ENCODE results near the gene SYNGR2.

DNA sequence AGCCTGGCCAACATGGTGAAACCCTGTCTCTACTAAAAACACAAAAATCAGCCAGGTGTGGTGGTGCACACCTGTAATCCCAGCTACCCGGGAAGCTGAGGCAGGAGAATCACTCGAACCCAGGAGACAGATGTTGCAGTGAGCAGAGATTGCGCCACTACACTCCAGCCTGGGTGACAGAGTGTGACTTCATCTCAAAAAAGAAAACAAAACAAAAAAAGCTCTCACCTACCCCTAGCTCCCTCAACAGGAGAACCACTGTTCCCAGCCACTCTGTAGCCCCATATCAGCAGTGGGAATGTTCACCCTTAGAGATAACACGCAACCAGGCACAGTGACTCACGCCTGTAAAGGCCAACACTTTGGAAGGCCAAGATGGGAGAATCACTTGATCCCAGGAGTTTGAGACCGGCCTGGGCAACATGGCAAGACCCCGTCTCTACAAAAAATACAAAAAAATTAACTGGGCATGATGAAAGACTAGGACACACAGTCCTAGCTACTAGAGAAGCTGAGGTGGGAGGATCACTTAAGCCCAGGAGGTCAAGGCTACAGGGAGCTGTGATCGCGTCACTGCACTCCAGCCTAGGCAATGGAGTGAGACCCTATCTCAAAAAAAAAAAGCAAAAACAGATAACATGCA is 32.4 kb upstream of the SYNGR2 start:
- TF ChIP-seq, protein P1, sequence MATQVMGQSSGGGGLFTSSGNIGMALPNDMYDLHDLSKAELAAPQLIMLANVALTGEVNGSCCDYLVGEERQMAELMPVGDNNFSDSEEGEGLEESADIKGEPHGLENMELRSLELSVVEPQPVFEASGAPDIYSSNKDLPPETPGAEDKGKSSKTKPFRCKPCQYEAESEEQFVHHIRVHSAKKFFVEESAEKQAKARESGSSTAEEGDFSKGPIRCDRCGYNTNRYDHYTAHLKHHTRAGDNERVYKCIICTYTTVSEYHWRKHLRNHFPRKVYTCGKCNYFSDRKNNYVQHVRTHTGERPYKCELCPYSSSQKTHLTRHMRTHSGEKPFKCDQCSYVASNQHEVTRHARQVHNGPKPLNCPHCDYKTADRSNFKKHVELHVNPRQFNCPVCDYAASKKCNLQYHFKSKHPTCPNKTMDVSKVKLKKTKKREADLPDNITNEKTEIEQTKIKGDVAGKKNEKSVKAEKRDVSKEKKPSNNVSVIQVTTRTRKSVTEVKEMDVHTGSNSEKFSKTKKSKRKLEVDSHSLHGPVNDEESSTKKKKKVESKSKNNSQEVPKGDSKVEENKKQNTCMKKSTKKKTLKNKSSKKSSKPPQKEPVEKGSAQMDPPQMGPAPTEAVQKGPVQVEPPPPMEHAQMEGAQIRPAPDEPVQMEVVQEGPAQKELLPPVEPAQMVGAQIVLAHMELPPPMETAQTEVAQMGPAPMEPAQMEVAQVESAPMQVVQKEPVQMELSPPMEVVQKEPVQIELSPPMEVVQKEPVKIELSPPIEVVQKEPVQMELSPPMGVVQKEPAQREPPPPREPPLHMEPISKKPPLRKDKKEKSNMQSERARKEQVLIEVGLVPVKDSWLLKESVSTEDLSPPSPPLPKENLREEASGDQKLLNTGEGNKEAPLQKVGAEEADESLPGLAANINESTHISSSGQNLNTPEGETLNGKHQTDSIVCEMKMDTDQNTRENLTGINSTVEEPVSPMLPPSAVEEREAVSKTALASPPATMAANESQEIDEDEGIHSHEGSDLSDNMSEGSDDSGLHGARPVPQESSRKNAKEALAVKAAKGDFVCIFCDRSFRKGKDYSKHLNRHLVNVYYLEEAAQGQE (tag by site-specific recombination; IDR thresholded peaks at IDR 0.05) = no peak
- TF ChIP-seq, protein P2, sequence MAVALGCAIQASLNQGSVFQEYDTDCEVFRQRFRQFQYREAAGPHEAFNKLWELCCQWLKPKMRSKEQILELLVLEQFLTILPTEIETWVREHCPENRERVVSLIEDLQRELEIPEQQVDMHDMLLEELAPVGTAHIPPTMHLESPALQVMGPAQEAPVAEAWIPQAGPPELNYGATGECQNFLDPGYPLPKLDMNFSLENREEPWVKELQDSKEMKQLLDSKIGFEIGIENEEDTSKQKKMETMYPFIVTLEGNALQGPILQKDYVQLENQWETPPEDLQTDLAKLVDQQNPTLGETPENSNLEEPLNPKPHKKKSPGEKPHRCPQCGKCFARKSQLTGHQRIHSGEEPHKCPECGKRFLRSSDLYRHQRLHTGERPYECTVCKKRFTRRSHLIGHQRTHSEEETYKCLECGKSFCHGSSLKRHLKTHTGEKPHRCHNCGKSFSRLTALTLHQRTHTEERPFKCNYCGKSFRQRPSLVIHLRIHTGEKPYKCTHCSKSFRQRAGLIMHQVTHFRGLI (tag by site-specific recombination; IDR thresholded peaks at IDR 0.05) = no peak
- TF ChIP-seq, protein P3, sequence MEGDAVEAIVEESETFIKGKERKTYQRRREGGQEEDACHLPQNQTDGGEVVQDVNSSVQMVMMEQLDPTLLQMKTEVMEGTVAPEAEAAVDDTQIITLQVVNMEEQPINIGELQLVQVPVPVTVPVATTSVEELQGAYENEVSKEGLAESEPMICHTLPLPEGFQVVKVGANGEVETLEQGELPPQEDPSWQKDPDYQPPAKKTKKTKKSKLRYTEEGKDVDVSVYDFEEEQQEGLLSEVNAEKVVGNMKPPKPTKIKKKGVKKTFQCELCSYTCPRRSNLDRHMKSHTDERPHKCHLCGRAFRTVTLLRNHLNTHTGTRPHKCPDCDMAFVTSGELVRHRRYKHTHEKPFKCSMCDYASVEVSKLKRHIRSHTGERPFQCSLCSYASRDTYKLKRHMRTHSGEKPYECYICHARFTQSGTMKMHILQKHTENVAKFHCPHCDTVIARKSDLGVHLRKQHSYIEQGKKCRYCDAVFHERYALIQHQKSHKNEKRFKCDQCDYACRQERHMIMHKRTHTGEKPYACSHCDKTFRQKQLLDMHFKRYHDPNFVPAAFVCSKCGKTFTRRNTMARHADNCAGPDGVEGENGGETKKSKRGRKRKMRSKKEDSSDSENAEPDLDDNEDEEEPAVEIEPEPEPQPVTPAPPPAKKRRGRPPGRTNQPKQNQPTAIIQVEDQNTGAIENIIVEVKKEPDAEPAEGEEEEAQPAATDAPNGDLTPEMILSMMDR (tag by site-specific recombination; IDR thresholded peaks at IDR 0.05) = no peak
- TF ChIP-seq MEIS1 (CRISPR knock-in tag; IDR thresholded peaks at IDR 0.05; ENCODE audit: borderline replicate concordance) = no peak
- TF ChIP-seq ZNF560 (tag by site-specific recombination; IDR thresholded peaks at IDR 0.05; ENCODE audit: borderline replicate concordance) = no peak
- TF ChIP-seq ZNF184 (tag by site-specific recombination; IDR thresholded peaks at IDR 0.05) = no peak
- TF ChIP-seq ZNF792 (tag by site-specific recombination; IDR thresholded peaks at IDR 0.05) = no peak

All from HEK293 (cell line).